ENCODE data around the gene PDS5B.

Gene PDS5B

GRCh38 chr13:32752311-32752710 is 166.1 kb downstream of the PDS5B start:
- TF ChIP-seq CTCF (IDR thresholded peaks at IDR 0.05; ENCODE audit: insufficient read depth, low read length, missing control alignments): no peak
- CTCF ChIA-PET: interaction anchor here (1.7 kb wide), 1 partner anchor 44 kb away, joined by 3 read pairs; no protein-coding TSS in a partner anchor
- DNase-seq (ENCODE audit: low read depth, low spot score): no peak

GRCh38 chr13:32752997-32753606 is 166.8 kb downstream of the PDS5B start:
- DNase-seq (ENCODE audit: low read depth, low spot score): no peak
- ChIA-PET CTCF (interaction anchor here (1.7 kb wide), 1 partner anchor 45 kb away, joined by 3 read pairs; no protein-coding TSS in a partner anchor), POLR2A (no interaction called here)
- TF ChIP-seq CTCF (IDR thresholded peaks at IDR 0.05; ENCODE audit: insufficient read depth, low read length, missing control alignments): no peak
- no peak overlapping the region for H3K4me3 ChIP-seq (ENCODE audit: low read depth, low read length)

More at GRCh38 chr13:32752311-32752710, 166.1 kb downstream of the PDS5B start:
- POLR2A ChIA-PET: no interaction called here
- H3K4me3 ChIP-seq (ENCODE audit: low read depth, low read length): no peak overlapping the region

- DNase-seq (ENCODE audit: low read depth, low spot score): no peak
- TF ChIP-seq CTCF (IDR thresholded peaks at IDR 0.05; ENCODE audit: insufficient read depth, low read length, missing control alignments): no peak
- ChIA-PET CTCF (no interaction called here), POLR2A (no interaction called here)
- no peak overlapping the region for H3K4me3 ChIP-seq (ENCODE audit: low read depth, low read length)
Observed at GRCh38 chr13:32754179-32754578, 167.9 kb downstream of the PDS5B start.

- H3K4me3 ChIP-seq (ENCODE audit: low read depth, low read length): no peak overlapping the region
- no peak for DNase-seq (ENCODE audit: low read depth, low spot score)
- CTCF ChIA-PET: no interaction called here
- TF ChIP-seq CTCF (IDR thresholded peaks at IDR 0.05; ENCODE audit: insufficient read depth, low read length, missing control alignments): no peak
- POLR2A ChIA-PET: no interaction called here
Observed at GRCh38 chr13:32759152-32759551, 172.9 kb downstream of the PDS5B start.

- TF ChIP-seq CTCF (IDR thresholded peaks at IDR 0.05; ENCODE audit: insufficient read depth, low read length, missing control alignments): no peak
- DNase-seq (ENCODE audit: low read depth, low spot score): no peak
- ChIA-PET CTCF (no interaction called here), POLR2A (no interaction called here)
- H3K4me3 ChIP-seq (ENCODE audit: low read depth, low read length): no peak overlapping the region
Observed at GRCh38 chr13:32761472-32761871, 175.2 kb downstream of the PDS5B start.

GRCh38 chr13:32779119-32779518 is 192.9 kb downstream of the PDS5B start:
- no peak overlapping the region for H3K4me3 ChIP-seq (ENCODE audit: low read depth, low read length)
- DNase-seq (ENCODE audit: low read depth, low spot score): no peak
- no peak for TF ChIP-seq CTCF (IDR thresholded peaks at IDR 0.05; ENCODE audit: insufficient read depth, low read length, missing control alignments)
- ChIA-PET POLR2A (no interaction called here), CTCF (no interaction called here)

Measured in AG04449 (cell line).